ENCODE data around the gene KIN.

- TF ChIP-seq CTCF (conservative IDR thresholded peaks at IDR 0.05) (no peak), ZFX (IDR thresholded peaks at IDR 0.05) (no peak)
These were observed 4.7 kb upstream of the KIN start for GRCh38 chr10:7792541-7792940.

All from C4-2B (cell line).